Tibial artery (tissue), 4 donors: ENCODE measurements around the gene THRAP3.

Experiments used
- DNase-seq, 2 donors: peaks; one replicate each; pipeline ENCODE4 v3.0.0-alpha.2; 2019
- H3K27ac ChIP-seq, 2 donors: fragments of 200-600 bp; sonication (generic) in 1 of 2; 1 replicate in 1 of 2; 2 replicates in 1 of 2; pipeline ENCODE4 v1.5.1; 2018 to 2019; ENCODE audit warnings: mild to moderate bottlenecking in 1 of 2
- H3K27me3 ChIP-seq, 2 donors: fragments of 200-600 bp; sonication (generic) in 1 of 2; one replicate each; pipeline versions ENCODE4 v1.5.1 to v1.6.0; 2016 to 2019
- H3K36me3 ChIP-seq, 3 donors: fragments of 200-600 bp; sonication (generic) in 2 of 3; one replicate each; pipeline ENCODE4 v1.5.1; 2016 to 2019; ENCODE audit warnings: mild to moderate bottlenecking in 2 of 3
- H3K4me1 ChIP-seq, 4 donors: fragments of 200-600 bp; sonication (generic) in 2 of 4; 1 replicate in 3 of 4; 2 replicates in 1 of 4; pipeline ENCODE4 v1.5.1; 2016 to 2019
- H3K4me3 ChIP-seq, 2 donors: fragments of 200-600 bp; sonication (generic) in 1 of 2; 1 replicate in 1 of 2; 2 replicates in 1 of 2; pipeline ENCODE4 v1.5.1; 2018 to 2019; ENCODE audit warnings: mild to moderate bottlenecking in 2 of 2
- H3K9me3 ChIP-seq, 3 donors: fragments of 200-600 bp; sonication (generic) in 1 of 3; one replicate each; pipeline ENCODE4 v1.5.1; 2016 to 2019
- CTCF ChIP-seq, 2 experiments: fragments of 200-600 bp in 1 of 2; fragments of 450-650 bp in 1 of 2; IDR thresholded peaks; one replicate each; pipeline ENCODE4 v1.5.1; 2017 to 2019; ENCODE audit warnings: antibody characterized with exemption in 2 of 2, mild to moderate bottlenecking in 1 of 2, moderate library complexity in 1 of 2
- intact Hi-C: fragments of 100-400 bp; cut with DNase I; formaldehyde crosslinking; loops from one replicate; pipeline ENCODE4 v1.15.0; 2023; ENCODE audit warnings: low total_unique reads

THRAP3 gene

DNA sequence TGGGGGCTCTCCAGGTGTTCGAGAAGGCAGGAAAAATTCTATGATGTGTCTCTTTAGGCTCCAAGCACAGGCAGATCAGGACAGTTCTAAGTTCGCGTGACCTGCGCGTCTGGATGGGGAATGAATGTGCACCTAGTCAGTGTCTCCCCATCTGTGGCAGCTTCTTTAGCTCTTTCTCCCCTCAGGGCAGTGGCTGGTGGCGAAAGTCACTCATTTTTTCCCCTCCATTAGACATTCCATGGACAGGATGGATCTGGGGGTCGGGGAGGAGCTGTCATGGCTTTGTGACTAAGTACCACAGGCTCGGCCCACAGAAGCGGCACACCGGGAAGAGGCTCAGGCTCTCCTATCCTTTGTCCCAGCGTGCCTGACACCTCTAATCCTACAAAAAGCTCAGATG, 130.2 kb downstream of the THRAP3 start:
- Histone ChIP-seq H3K9me3 (no peaks in the 10 kb centered on the region), H3K36me3 (peaks cover 35 to 67% (median 58%) of the 10 kb centered on the region in 3 donors), H3K27ac (peak overlapping the region in 1 of 2 donors; percentile 86), H3K27me3 (no peaks in the 10 kb centered on the region), H3K4me3 (no peak overlapping the region), H3K4me1 (peaks cover 10 to 48% (median 40%) of the 10 kb centered on the region in 4 donors)
- DNase-seq = no peak
- no peak for TF ChIP-seq CTCF (IDR thresholded peaks at IDR 0.05)
- intact Hi-C loops = no loop called here
